Kidney (tissue), 14 donors: ENCODE data around the gene CLDN10. TPM values are rescaled to one million over a fixed set of nuclear protein-coding genes. Genes with fewer than 3 reads are reported as not detected.

ENCODE experiments used
- DNase-seq, 5 donors: peaks; one replicate each; pipeline ENCODE4 v3.0.0-alpha.2; 2013 to 2020
- FAIRE-seq: peaks from 2 replicates; lab custom pipeline; 2012; peaks lifted over from hg19 to GRCh38; lab: Jason Lieb, UNC
- H3K27ac ChIP-seq, 2 donors: one replicate each; pipeline ENCODE4 v1.7.0; 2013; ENCODE audit warnings: low read depth in 2 of 2, low read length in 2 of 2, inconsistent platforms in 1 of 2
- H3K27me3 ChIP-seq: one replicate; pipeline ENCODE4 v1.7.1; 2013; ENCODE audit warnings: low read length, inconsistent platforms; ENCODE audit not compliant: control insufficient read depth, insufficient read depth
- H3K36me3 ChIP-seq, 3 donors: one replicate each; pipeline versions ENCODE4 v1.7.0 to v1.7.1; 2013; ENCODE audit warnings: low read length in 3 of 3, control low read depth in 1 of 3, inconsistent platforms in 1 of 3; ENCODE audit not compliant: insufficient read depth in 3 of 3, control insufficient read depth in 2 of 3
- H3K4me1 ChIP-seq, 3 donors: one replicate each; pipeline versions ENCODE4 v1.7.0 to v1.7.1; 2013; ENCODE audit warnings: low read length in 3 of 3, inconsistent platforms in 1 of 3, low read depth in 1 of 3; ENCODE audit not compliant: control insufficient read depth in 2 of 3, insufficient read depth in 2 of 3
- H3K4me3 ChIP-seq, 3 donors: one replicate each; pipeline versions ENCODE4 v1.7.0 to v1.8.1; 2013; ENCODE audit warnings: low read length in 3 of 3, control low read depth in 1 of 3, inconsistent platforms in 1 of 3
- H3K9ac ChIP-seq, 3 donors: one replicate each; pipeline versions ENCODE4 v1.7.0 to v1.7.1; 2013; ENCODE audit warnings: low read length in 3 of 3, control low read depth in 1 of 3, inconsistent platforms in 1 of 3
- H3K9me3 ChIP-seq, 3 donors: one replicate each; pipeline versions ENCODE4 v1.7.0 to v1.7.1; 2013; ENCODE audit warnings: low read length in 3 of 3, control low read depth in 1 of 3, inconsistent platforms in 1 of 3; ENCODE audit not compliant: control insufficient read depth in 2 of 3, insufficient read depth in 1 of 3
- intact Hi-C: fragments of 100-400 bp; cut with DNase I; formaldehyde crosslinking; loops from one replicate; pipeline ENCODE4 v1.11.1; 2022
- polyA plus RNA-seq: library from polyadenylated mRNA; stranded (reverse); fragments of 350-450 nt; fragmentation: Illumina TruSeq; extraction: RNeasy Lipid Tissue Mini Kit (QIAGEN cat#74804); gene quantifications from one replicate; pipeline ENCODE4 v1.2.3, GENCODE V29; 2014; ENCODE audit warnings: low read depth, low replicate concordance; ENCODE audit not compliant: insufficient read depth
- total RNA-seq: library from RNA; stranded (reverse); fragmentation: NEBNext Ultra II Directional; extraction: Animal tissue kit (Norgen Biotek cat#: 25700); gene quantifications from one replicate; pipeline ENCODE4 v1.2.1, GENCODE V29; 2021
- TF ChIP-seq, protein P1 (sequence below): IDR thresholded peaks from 3 replicates; pipeline ENCODE4 v1.5.1; 2012; ENCODE audit warnings: mild to moderate bottlenecking, moderate library complexity, borderline replicate concordance; ENCODE audit not compliant: insufficient read depth; ENCODE audit errors: extremely low read depth
- donor health status: control.
- donor health status: control.
- donor health status: control.
- donor health status: control.
- donor health status: control.
- donor health status: DM: yes; HTN: yes; CAD: no.
- donor health status: Normal renal cell carcinoma (clear cell type).

Gene CLDN10
- total and polyA plus RNA-seq, 2 donors from 2014 or later, result 144 to 174 TPM

DNA sequence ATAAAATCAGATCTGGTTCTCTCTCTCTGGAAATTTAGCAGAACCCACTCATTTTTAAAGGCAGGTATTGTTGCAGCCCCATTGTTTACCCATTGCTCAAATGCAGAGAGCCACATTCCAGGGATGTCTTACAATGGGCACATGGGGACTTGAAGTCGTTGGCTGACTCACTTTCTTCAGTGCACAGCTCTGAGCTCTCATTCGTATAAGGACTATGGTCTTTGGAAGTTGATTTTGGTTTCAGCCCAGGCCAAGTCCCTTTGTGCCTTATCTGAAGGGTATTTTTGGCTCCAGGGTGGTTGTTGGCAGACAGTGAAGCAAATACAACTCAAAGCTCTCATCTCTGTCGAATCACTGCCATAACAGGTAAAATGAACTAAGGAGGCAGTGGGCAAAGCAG is 47.3 kb upstream of the CLDN10 start:
- DNase-seq (no peak), FAIRE-seq (no peak)
- no peaks in the 10 kb centered on the region for H3K27me3 ChIP-seq
- TF ChIP-seq, protein P1, sequence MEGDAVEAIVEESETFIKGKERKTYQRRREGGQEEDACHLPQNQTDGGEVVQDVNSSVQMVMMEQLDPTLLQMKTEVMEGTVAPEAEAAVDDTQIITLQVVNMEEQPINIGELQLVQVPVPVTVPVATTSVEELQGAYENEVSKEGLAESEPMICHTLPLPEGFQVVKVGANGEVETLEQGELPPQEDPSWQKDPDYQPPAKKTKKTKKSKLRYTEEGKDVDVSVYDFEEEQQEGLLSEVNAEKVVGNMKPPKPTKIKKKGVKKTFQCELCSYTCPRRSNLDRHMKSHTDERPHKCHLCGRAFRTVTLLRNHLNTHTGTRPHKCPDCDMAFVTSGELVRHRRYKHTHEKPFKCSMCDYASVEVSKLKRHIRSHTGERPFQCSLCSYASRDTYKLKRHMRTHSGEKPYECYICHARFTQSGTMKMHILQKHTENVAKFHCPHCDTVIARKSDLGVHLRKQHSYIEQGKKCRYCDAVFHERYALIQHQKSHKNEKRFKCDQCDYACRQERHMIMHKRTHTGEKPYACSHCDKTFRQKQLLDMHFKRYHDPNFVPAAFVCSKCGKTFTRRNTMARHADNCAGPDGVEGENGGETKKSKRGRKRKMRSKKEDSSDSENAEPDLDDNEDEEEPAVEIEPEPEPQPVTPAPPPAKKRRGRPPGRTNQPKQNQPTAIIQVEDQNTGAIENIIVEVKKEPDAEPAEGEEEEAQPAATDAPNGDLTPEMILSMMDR, result no peak
- peaks cover 0 to 3% (median 3%) of the 10 kb centered on the region in 3 donors for H3K4me1 ChIP-seq
- H3K36me3 ChIP-seq, result no peaks in the 10 kb centered on the region
- no peak overlapping the region for H3K27ac ChIP-seq
- intact Hi-C loops, result no loop called here
- H3K9ac ChIP-seq, result no peak overlapping the region
- H3K4me3 ChIP-seq, result no peak overlapping the region
- H3K9me3 ChIP-seq, result no peaks in the 10 kb centered on the region

DNA sequence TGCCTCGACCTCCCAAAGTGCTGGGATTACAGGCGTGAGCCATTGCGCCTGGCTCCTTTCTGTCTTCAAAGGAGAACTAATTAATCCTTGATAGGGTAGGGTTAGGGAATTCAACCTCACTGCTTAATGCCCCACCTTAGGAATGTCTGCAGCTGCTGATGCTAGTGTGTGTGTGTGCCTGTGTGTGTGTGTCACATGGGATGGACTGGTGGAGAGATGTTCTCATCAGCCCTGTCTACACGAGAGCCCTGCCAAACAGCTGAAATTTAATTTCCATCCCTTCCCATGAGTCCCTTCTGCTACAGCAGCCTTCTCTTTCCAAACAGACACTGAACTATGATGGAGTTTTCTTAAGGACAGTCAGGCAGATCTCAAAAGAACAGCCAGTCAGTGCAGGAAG is 46.5 kb upstream of the CLDN10 start:
- peaks cover 0 to 3% (median 3%) of the 10 kb centered on the region in 3 donors for H3K4me1 ChIP-seq
- TF ChIP-seq, protein P1, result no peak
- H3K27ac ChIP-seq, result no peak overlapping the region
- H3K36me3 ChIP-seq, result no peaks in the 10 kb centered on the region
- H3K4me3 ChIP-seq, result no peak overlapping the region
- H3K27me3 ChIP-seq, result no peaks in the 10 kb centered on the region
- intact Hi-C loops, result no loop called here
- DNase-seq (no peak), FAIRE-seq (no peak)
- no peaks in the 10 kb centered on the region for H3K9me3 ChIP-seq
- no peak overlapping the region for H3K9ac ChIP-seq

DNA sequence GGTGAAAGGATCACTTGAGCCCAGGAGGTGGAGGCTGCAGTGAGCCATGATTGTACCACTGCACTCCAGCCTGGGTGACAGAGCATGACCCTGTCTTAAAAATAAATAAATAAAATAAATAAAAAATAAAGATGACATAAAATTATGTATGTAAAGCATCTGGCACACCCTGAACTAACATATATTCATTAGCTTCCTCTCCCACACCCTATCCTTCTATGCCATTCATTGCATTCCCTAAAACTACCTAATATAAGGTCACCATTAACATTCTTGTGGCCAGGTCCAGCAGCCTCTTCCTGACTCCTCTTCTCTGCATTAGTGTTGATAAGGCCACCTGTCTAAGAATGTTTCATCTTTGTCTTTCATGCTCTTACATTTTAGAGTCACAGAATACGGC is 44.5 kb upstream of the CLDN10 start:
- H3K27me3 ChIP-seq, result no peaks in the 10 kb centered on the region
- DNase-seq, result no peak
- no peak overlapping the region for H3K27ac ChIP-seq
- H3K9ac ChIP-seq, result no peak overlapping the region
- TF ChIP-seq, protein P1, result no peak
- intact Hi-C loops, result no loop called here
- no peaks in the 10 kb centered on the region for H3K36me3 ChIP-seq
- no peak overlapping the region for H3K4me3 ChIP-seq
- no peak for FAIRE-seq
- H3K4me1 ChIP-seq, result peaks cover 0 to 3% (median 3%) of the 10 kb centered on the region in 3 donors
- no peaks in the 10 kb centered on the region for H3K9me3 ChIP-seq

DNA sequence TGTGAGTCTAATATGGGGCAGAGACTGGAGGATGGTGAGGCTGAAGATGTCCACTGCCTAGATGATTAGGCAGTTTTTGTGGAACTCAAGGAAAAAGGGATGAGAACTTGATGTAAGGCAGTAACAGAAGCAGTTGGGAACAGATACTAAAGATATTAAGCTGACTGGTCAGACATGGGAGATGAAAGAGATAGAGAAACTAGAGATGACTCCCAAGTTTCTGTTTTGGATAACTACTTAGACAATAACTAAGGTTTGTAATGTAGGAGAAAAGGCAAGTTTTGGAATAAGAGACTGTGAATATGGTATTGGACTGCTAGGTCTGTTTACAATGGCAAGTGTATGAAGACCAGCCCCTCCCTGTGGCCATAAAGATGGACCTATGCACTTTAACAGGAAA is 43.5 kb upstream of the CLDN10 start:
- intact Hi-C loops, result no loop called here
- no peak overlapping the region for H3K9ac ChIP-seq
- FAIRE-seq, result no peak

More for the DNA sequence above, 43.5 kb upstream of the CLDN10 start:
- TF ChIP-seq, protein P1, result no peak
- H3K4me3 ChIP-seq, result no peak overlapping the region
- no peak overlapping the region for H3K27ac ChIP-seq
- H3K36me3 ChIP-seq, result no peaks in the 10 kb centered on the region
- H3K4me1 ChIP-seq, result peaks cover 0 to 3% (median 3%) of the 10 kb centered on the region in 3 donors
- no peaks in the 10 kb centered on the region for H3K9me3 ChIP-seq
- H3K27me3 ChIP-seq, result no peaks in the 10 kb centered on the region
- DNase-seq, result no peak
